GM12878 (cell line): ENCODE results near the gene VSTM2B. TPM values are rescaled to one million over a fixed set of nuclear protein-coding genes. Genes with fewer than 3 reads are reported as not detected.

Source experiments
- ATAC-seq: fragments of 200-7000 bp; cut with Tn5 transposase; 3 replicates; pipeline ENCODE4 v1.9.1; 2020; ENCODE audit warnings: mild to moderate bottlenecking, moderate library complexity
- BruUV-seq: library from RNA; stranded (reverse); fragments of 400-500 nt; replicated peaks from 2 replicates; lab custom pipeline; 2021; lab: Mats Ljungman, UMichigan
- CTCF ChIA-PET: fragments of 300-600 bp; sonication (Branson Sonifier 250); formaldehyde crosslinking; extraction: SDS; loops from one replicate; lab custom pipeline; 2021; ENCODE audit warnings: inconsistent platforms; lab: Yijun Ruan, JAX
- POLR2A ChIA-PET: fragments of 350-600 bp; formaldehyde crosslinking; extraction: SDS; loops from one replicate; lab custom pipeline; 2021; ENCODE audit warnings: inconsistent platforms; lab: Charles Lee
- RAD21 ChIA-PET: fragments of 300-600 bp; sonication (Branson Sonifier 250); formaldehyde crosslinking; loops from one replicate; lab custom pipeline; 2023; ENCODE audit warnings: antibody characterized with exemption; ENCODE audit not compliant: unreplicated experiment; lab: Charles Lee
- SMC1A ChIA-PET: fragments of 300-600 bp; sonication (Branson Sonifier 250); formaldehyde crosslinking; loops from one replicate; lab custom pipeline; 2023; ENCODE audit not compliant: unreplicated experiment, uncharacterized antibody; lab: Charles Lee
- DNase-seq: peaks from one replicate; pipeline ENCODE4 v3.0.0-alpha.2; 2011; ENCODE audit warnings: low read depth, low spot score
- FAIRE-seq: peaks from 3 replicates; lab custom pipeline; 2011; peaks lifted over from hg19 to GRCh38; lab: Jason Lieb, UNC
- H2AFZ ChIP-seq: 2 replicates; pipeline ENCODE4 v1.6.0; 2011; ENCODE audit warnings: low read depth, low read length, control low read depth; ENCODE audit not compliant: control insufficient read depth
- H3K27ac ChIP-seq: 2 replicates; pipeline ENCODE4 v1.5.1; 2011; ENCODE audit warnings: control low read depth; ENCODE audit not compliant: control insufficient read depth, insufficient read depth
- H3K27me3 ChIP-seq, 2 experiments: replicated peaks in 1 of 2; 2 replicates each; pipeline versions ENCODE4 v1.6.0 to v1.6.1; 2011; ENCODE audit warnings: low read length in 1 of 2; ENCODE audit not compliant: control insufficient read depth in 2 of 2, insufficient read depth in 2 of 2
- H3K36me3 ChIP-seq, 2 experiments: 2 replicates each; pipeline ENCODE4 v1.5.1; 2011; ENCODE audit warnings: low read length in 1 of 2; ENCODE audit not compliant: control insufficient read depth in 2 of 2, insufficient read depth in 2 of 2
- H3K4me1 ChIP-seq: 2 replicates; pipeline ENCODE4 v1.6.1; 2011; ENCODE audit warnings: mild to moderate bottlenecking, low read length, moderate library complexity, mixed read lengths; ENCODE audit not compliant: control insufficient read depth, insufficient read depth
- H3K4me2 ChIP-seq: 2 replicates; pipeline ENCODE4 v1.6.0; 2011; ENCODE audit warnings: control low read depth; ENCODE audit not compliant: control insufficient read depth, insufficient read depth
- H3K4me3 ChIP-seq: fragments of 200-600 bp; sonication (generic); 2 replicates; pipeline ENCODE4 v1.5.1; 2016
- H3K79me2 ChIP-seq: 2 replicates; pipeline ENCODE4 v1.6.0; 2011; ENCODE audit warnings: low read length; ENCODE audit not compliant: control insufficient read depth, insufficient read depth
- H3K9ac ChIP-seq: 2 replicates; pipeline ENCODE4 v1.8.0; 2011; ENCODE audit warnings: low read length, control low read depth, mixed read lengths; ENCODE audit not compliant: control insufficient read depth, insufficient read depth
- H3K9me3 ChIP-seq: replicated peaks from 3 replicates; pipeline ENCODE4 v1.5.1; 2011; ENCODE audit warnings: mild to moderate bottlenecking, low read length; ENCODE audit not compliant: control insufficient read depth, insufficient read depth
- H4K20me1 ChIP-seq: 2 replicates; pipeline ENCODE4 v1.6.0; 2011; ENCODE audit not compliant: control insufficient read depth, insufficient read depth
- BACH1 ChIP-seq: fragments of 450-650 bp; IDR thresholded peaks from 2 replicates; pipeline ENCODE4 v1.6.1; 2017; ENCODE audit warnings: mild to moderate bottlenecking, borderline replicate concordance
- CEBPZ ChIP-seq: fragments of 150-350 bp; IDR thresholded peaks from 2 replicates; pipeline ENCODE4 v1.6.1; 2016; ENCODE audit warnings: low read depth, low read length
- CUX1 ChIP-seq: IDR thresholded peaks from 2 replicates; pipeline ENCODE4 v1.6.1; 2012; ENCODE audit warnings: improper control_type of control experiment, low read depth, low read length; ENCODE audit not compliant: insufficient replicate concordance
- IRF4 ChIP-seq: IDR thresholded peaks from 2 replicates; pipeline ENCODE4 v1.6.1; 2011; ENCODE audit warnings: low read depth, low read length
- IRF5 ChIP-seq: fragments of 450-650 bp; IDR thresholded peaks from 2 replicates; pipeline ENCODE4 v1.6.1; 2017; ENCODE audit warnings: borderline replicate concordance
- KDM1A ChIP-seq: fragments of 200-600 bp; sonication (generic); IDR thresholded peaks from 2 replicates; pipeline ENCODE4 v1.6.1; 2016; ENCODE audit warnings: borderline replicate concordance
- MTA3 ChIP-seq: IDR thresholded peaks from 2 replicates; pipeline ENCODE4 v1.6.1; 2012; ENCODE audit warnings: low read length, inconsistent platforms, borderline replicate concordance
- MYB ChIP-seq: fragments of 150-350 bp; IDR thresholded peaks from 2 replicates; pipeline ENCODE4 v1.6.1; 2014; ENCODE audit warnings: mild to moderate bottlenecking, low read depth, low read length, borderline replicate concordance
- MYC ChIP-seq: IDR thresholded peaks from 2 replicates; pipeline ENCODE4 v1.6.1; 2011; ENCODE audit warnings: mild to moderate bottlenecking, low read length, moderate library complexity, inconsistent platforms; ENCODE audit not compliant: insufficient read depth, insufficient replicate concordance, insufficient read length, severe bottlenecking
- NR2F1 ChIP-seq: fragments of 450-650 bp; conservative IDR thresholded peaks from 2 replicates; pipeline ENCODE4 v1.6.1; 2017; ENCODE audit warnings: mild to moderate bottlenecking
- NRF1 ChIP-seq: conservative IDR thresholded peaks from 2 replicates; pipeline ENCODE4 v1.6.1; 2011; ENCODE audit warnings: mild to moderate bottlenecking, low read depth, low read length, improper control_type of control experiment
- POLR2AphosphoS5 ChIP-seq: IDR thresholded peaks from 2 replicates; pipeline ENCODE4 v1.6.1; 2011; ENCODE audit warnings: mild to moderate bottlenecking, low read length, inconsistent platforms
- RFX5 ChIP-seq: IDR thresholded peaks from 2 replicates; pipeline ENCODE4 v1.6.1; 2011; ENCODE audit warnings: low read depth, low read length, improper control_type of control experiment
- SP1 ChIP-seq: IDR thresholded peaks from one replicate; pipeline ENCODE4 v1.6.1; 2011; ENCODE audit warnings: low read depth, low read length
- YBX1 ChIP-seq: fragments of 450-650 bp; IDR thresholded peaks from 2 replicates; pipeline ENCODE4 v1.6.1; 2016; ENCODE audit warnings: antibody characterized with exemption
- ZBED1 ChIP-seq: IDR thresholded peaks from 2 replicates; pipeline ENCODE4 v1.6.1; 2016; ENCODE audit warnings: borderline replicate concordance
- ZSCAN29 ChIP-seq: fragments of 450-650 bp; IDR thresholded peaks from 2 replicates; pipeline ENCODE4 v1.6.1; 2017; ENCODE audit warnings: mild to moderate bottlenecking, moderate library complexity
- WGBS: methylation state at CpG from one replicate; pipeline ENCODE4 v1.1.6; 2016; ENCODE audit warnings: low lambda C conversion rate; ENCODE audit not compliant: insufficient replicate concordance, insufficient coverage; ENCODE audit errors: missing lambda C conversion rate; 5-methylcytosine and 5-hydroxymethylcytosine counted together
- in situ Hi-C: fragments of 300-500 bp; cut with MboI; formaldehyde crosslinking; loops from 9 replicates; pipeline ENCODE4 v1.14.3; 2018; ENCODE audit warnings: mixed read lengths
- intact Hi-C: fragments of 100-400 bp; cut with micrococcal nuclease; formaldehyde crosslinking; loops from one replicate; pipeline ENCODE4 v1.14.2; 2022; ENCODE audit not compliant: unreplicated experiment
- polyA plus RNA-seq, 11 experiments: library from polyadenylated mRNA; depleted of rRNA in 4 of 11; unstranded in 6 of 11; stranded (reverse) in 5 of 11; fragments of >200 nt; fragmentation: Nextera tagmentation in 4 of 11; fragmentation: Illumina TruSeq in 1 of 11; extraction: Ambion mirVana in 4 of 11; extraction: Trizol in 1 of 11; gene quantifications; 1 replicate in 1 of 11; 2 replicates in 10 of 11; pipeline versions ENCODE4 v1.2.1 to v1.2.3, GENCODE V29; 2011 to 2016; ENCODE audit warnings: inconsistent platforms in 2 of 11, missing spikeins in 2 of 11, low read depth in 1 of 11
- total RNA-seq, 4 experiments: library from RNA; depleted of rRNA in 3 of 4; stranded (reverse); fragments of >200 nt in 3 of 4; fragmentation: Illumina TruSeq in 1 of 4; extraction: Trizol in 1 of 4; gene quantifications; 2 replicates each; pipeline versions ENCODE4 v1.2.1 to v1.2.3, GENCODE V29; 2013 to 2021

Gene VSTM2B
- total and polyA plus RNA-seq, 10 of the 15 experiments (the other 5 are each of a cell fraction or from before 2014, with no cell fraction given): not detected

- in situ Hi-C loops (no loop called here), intact Hi-C loops (no loop called here)
- Histone ChIP-seq H2AFZ (no peak overlapping the region), H3K36me3 (no peaks in the 10 kb centered on the region), H3K9me3 (no peaks in the 10 kb centered on the region; the same call in 2 of the 3 replicates), H3K4me3 (no peak overlapping the region), H3K4me2 (no peak overlapping the region), H3K4me1 (no peaks in the 10 kb centered on the region), H4K20me1 (no peaks in the 10 kb centered on the region), H3K9ac (no peak overlapping the region), H3K27me3 (no peaks in the 10 kb centered on the region), H3K27ac (no peak overlapping the region), H3K79me2 (no peaks in the 10 kb centered on the region)
- no peak for ATAC-seq
- ChIA-PET SMC1A (no interaction called here), RAD21 (interaction anchor here (1.0 kb wide), 1 partner anchor 55 kb away, joined by 3 read pairs; the partner anchor contains the start of gene POP4), CTCF (no interaction called here), POLR2A (interaction anchor here (0.6 kb wide), 1 partner anchor 158 kb away, joined by 5 read pairs; no protein-coding TSS in a partner anchor)
- FAIRE-seq: no peak
- no peak for DNase-seq
- BruUV-seq: no TSS peak
- WGBS: 18% methylated on average over 5 of the region's 5 CpGs
- TF ChIP-seq POLR2AphosphoS5 (no peak), CUX1 (no peak), YBX1 (no peak), SP1 (no peak), MYB (no peak), RFX5 (no peak), IRF5 (no peak), MTA3 (no peak), NRF1 (no peak), CEBPZ (no peak), IRF4 (no peak), NR2F1 (no peak), ZBED1 (no peak), MYC (no peak), BACH1 (no peak), KDM1A (no peak), ZSCAN29 (no peak)
Measured at GRCh38 chr19:29550896-29551295, 25.1 kb downstream of the VSTM2B start.
